Mucosa of stomach (tissue), 1 donor: ENCODE data around the gene IRS1.

Experiments
- H3K27me3 ChIP-seq: one replicate; pipeline ENCODE4 v1.7.0; 2013; ENCODE audit warnings: mild to moderate bottlenecking, low read length; ENCODE audit not compliant: control insufficient read depth, insufficient read depth
- H3K36me3 ChIP-seq: one replicate; pipeline ENCODE4 v1.7.0; 2013; ENCODE audit warnings: low read length; ENCODE audit not compliant: control insufficient read depth, insufficient read depth
- H3K4me1 ChIP-seq: one replicate; pipeline ENCODE4 v1.7.0; 2013; ENCODE audit warnings: mild to moderate bottlenecking, low read length; ENCODE audit not compliant: control insufficient read depth, insufficient read depth
- H3K4me3 ChIP-seq: one replicate; pipeline ENCODE4 v1.7.0; 2013; ENCODE audit warnings: low read length
- H3K9ac ChIP-seq: one replicate; pipeline ENCODE4 v1.7.0; 2013; ENCODE audit warnings: mild to moderate bottlenecking, low read length, moderate library complexity
- H3K9me3 ChIP-seq: one replicate; pipeline ENCODE4 v1.7.0; 2013; ENCODE audit warnings: mild to moderate bottlenecking, low read length, moderate library complexity; ENCODE audit not compliant: control insufficient read depth
- donor health status: Pancreatic carcinoma.

IRS1 gene

GRCh38 chr2:226683196-226683595 is 116.4 kb downstream of the IRS1 start:
- Histone ChIP-seq H3K9ac (no peak overlapping the region), H3K9me3 (no peaks in the 10 kb centered on the region), H3K27me3 (no peaks in the 10 kb centered on the region), H3K4me1 (peaks cover 77% of the 10 kb centered on the region), H3K36me3 (no peaks in the 10 kb centered on the region), H3K4me3 (no peak overlapping the region)
